AG09319 (cell line): ENCODE measurements around the gene RPTOR.

ENCODE experiments used
- DNase-seq: peaks from one replicate; pipeline ENCODE4 v3.0.0-alpha.2; 2010; ENCODE audit warnings: low read depth; ENCODE audit errors: extremely low read depth
- TF ChIP-seq, protein P1 (sequence below): IDR thresholded peaks from 2 replicates; pipeline ENCODE4 v1.5.1; 2011; ENCODE audit warnings: low read depth, mild to moderate bottlenecking, inconsistent platforms, low read length, moderate library complexity

RPTOR gene

DNA sequence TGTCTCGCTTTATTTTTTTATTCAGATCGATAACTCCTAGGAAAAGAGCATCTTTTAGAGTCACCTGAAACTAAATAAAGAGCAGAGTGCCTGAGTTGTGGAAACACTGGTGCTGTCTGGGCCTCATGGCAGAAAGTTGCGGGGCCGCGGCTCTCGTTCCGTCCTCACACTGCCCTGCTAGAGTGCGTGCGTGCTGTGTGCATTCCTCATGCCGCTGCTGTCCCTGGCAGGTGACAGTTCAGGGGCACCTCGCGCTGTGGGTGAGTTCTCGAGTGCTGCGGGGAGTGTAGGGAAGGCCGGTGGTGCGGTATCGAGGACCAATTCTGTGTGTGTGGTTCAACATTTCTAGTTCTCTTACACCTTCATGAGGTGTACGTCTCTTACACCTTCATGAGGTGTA, 136.6 kb downstream of the RPTOR start:
- TF ChIP-seq, protein P1, sequence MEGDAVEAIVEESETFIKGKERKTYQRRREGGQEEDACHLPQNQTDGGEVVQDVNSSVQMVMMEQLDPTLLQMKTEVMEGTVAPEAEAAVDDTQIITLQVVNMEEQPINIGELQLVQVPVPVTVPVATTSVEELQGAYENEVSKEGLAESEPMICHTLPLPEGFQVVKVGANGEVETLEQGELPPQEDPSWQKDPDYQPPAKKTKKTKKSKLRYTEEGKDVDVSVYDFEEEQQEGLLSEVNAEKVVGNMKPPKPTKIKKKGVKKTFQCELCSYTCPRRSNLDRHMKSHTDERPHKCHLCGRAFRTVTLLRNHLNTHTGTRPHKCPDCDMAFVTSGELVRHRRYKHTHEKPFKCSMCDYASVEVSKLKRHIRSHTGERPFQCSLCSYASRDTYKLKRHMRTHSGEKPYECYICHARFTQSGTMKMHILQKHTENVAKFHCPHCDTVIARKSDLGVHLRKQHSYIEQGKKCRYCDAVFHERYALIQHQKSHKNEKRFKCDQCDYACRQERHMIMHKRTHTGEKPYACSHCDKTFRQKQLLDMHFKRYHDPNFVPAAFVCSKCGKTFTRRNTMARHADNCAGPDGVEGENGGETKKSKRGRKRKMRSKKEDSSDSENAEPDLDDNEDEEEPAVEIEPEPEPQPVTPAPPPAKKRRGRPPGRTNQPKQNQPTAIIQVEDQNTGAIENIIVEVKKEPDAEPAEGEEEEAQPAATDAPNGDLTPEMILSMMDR = no peak
- no peak for DNase-seq

DNA sequence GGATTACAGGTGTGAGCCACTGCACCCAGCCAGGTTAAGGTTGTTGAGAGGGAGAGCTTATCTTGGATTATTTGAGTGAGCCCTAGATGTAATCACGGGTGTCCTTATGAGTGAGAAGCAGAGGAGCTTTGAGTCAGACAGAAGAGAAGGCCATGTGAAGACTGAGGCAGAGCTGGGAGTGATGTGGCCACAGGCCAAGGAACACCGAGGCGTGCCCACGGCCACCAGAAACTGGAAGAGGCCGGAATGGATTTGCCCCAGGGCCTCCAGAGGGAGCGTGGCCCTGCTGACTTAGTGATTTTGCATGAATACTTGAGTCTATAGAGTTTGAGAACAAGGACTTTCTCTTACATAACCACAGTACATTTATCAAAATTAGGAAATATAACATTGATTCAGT, 137.7 kb downstream of the RPTOR start:
- TF ChIP-seq, protein P1 = no peak
- no peak for DNase-seq

DNA sequence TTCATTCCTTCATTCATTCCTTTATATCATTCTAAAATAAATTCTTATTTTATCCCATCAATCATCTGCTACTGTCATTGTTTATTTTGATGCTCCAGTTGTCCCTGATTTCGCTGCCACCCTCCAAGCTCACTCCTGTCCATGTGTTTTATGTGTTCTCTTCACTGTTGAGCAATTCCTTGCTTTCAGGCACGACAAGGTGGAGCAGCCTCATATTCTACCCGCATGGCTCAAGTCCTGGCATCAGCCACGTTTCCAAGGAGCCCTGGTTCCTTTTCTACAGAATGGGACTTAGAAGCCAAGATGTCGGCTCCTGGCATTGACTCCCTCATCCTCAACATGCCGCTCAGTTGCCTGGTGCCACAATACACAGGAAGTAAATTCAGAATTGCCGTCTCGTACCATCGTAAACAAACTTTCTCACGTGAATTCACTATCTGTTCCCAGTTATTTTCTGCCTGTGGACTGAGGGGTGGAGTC, 139.0 kb downstream of the RPTOR start:
- TF ChIP-seq, protein P1 = no peak
- DNase-seq = no peak

DNA sequence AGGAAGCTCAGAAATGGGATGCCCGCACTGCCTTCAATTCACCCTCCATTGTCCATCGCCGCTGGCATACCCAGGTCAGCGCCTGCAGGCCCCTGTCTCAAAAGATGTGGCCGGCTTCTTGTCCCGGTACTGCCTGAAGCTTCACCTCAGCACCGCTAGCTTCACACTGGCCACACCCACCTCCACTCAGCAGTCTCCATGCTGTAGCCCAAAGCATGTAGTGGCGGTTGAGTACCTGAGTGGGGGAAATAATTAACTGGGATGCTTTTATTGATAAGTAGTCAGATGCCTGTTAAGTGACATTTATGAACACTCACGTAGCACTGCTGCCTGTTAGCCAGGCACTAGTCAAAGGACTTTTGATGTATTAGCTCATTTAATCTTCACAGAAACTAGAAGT, 143.2 kb downstream of the RPTOR start:
- TF ChIP-seq, protein P1 = no peak
- no peak for DNase-seq

DNA sequence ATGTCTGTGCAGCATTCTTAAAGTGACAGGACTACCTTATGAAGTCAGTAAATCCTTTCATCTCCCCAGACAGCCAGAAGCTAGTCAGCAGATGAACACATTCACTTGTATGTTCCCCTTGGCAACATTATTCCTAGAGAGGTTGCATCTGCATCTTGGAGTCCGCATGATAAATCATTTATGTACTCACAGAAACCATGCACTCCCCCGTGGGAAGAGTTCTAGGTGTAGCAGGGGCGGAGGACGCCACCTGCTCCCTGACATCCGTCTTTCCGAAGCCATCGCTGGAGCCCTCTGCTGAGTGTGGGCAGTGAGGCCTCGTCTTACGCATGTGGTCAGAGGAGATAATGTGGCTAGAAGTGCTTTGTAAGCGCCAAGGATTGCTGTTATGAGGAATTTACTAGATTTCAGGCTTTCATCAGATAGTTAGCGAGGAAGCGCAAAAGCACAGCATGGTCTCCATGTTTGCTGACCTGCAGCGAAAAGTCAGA, 144.5 kb downstream of the RPTOR start:
- TF ChIP-seq, protein P1 = no peak
- DNase-seq = no peak

DNA sequence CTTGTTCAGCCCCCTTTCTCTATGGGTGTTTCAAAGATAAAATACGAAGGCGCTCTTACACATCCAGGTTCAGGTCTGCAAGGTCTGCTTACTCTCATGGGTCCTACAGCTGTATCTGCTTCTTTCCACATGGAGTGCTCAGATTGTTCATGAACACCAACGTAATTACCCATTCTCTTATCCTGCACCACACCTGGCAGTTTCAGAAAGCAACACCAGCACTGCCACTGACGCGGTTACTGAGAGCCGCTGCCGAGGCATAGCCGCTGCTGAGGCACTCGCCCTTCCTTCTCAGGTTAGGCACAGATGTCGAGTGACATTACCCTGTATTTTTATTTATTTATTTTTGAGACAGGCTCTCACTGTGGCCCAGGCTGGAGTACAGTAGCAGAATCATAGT, 147.1 kb downstream of the RPTOR start:
- no peak for DNase-seq
- TF ChIP-seq, protein P1 = no peak

DNA sequence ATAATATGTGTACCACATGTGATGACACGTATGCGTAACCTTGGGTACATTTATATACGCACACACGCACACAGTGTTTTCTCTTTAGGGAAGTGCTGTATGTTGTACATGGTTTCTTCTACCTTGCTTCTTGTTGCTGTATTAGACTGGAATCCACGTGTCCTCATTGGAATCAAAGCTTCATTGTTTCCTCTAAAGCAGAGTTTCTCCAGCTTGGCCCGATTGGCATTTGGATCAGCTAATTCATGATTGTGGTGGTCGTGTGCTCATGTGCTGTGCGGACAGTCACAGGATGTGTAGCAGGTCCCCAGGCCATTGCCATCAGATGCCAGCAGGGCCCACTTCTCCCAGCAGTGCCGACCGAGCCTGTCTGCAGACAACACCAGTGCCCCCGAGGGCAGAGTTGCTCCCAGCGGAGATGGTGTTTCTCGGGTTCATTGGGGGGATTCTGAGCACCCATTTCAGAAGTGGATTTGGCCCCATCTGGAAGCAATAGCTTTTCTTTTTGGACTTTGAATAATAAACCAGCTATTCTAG, 148.4 kb downstream of the RPTOR start:
- TF ChIP-seq, protein P1 = no peak
- no peak for DNase-seq
